ENCODE data around the gene CALML3. TPM values are rescaled to one million over a fixed set of nuclear protein-coding genes. Genes with fewer than 3 reads are reported as not detected.

CALML3 gene
- total and polyA plus RNA-seq, 10 of the 15 experiments (the other 5 are each of a cell fraction or from before 2014, with no cell fraction given), result not detected

DNA sequence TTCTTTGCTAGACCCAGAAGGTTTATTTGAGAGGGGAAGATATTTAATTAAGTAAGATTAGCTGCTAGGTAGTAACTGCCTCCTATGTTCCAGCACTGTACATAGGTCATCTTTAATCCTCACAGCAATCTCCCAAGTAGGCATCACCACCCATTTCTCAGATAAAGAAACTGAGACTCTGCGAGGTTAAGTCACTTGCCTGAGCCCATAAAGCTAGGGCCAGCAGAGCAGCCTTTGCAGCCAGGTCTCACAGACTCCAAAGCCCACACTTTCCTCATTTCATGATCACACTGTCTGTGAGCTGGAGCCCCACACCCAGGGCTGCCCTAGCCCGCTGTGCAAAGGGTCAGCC is 20.6 kb downstream of the CALML3 start (continued):
- TF ChIP-seq SPI1 (IDR thresholded peaks at IDR 0.05; ENCODE audit: borderline replicate concordance, insufficient read depth, low read depth, low read length), result no peak

DNA sequence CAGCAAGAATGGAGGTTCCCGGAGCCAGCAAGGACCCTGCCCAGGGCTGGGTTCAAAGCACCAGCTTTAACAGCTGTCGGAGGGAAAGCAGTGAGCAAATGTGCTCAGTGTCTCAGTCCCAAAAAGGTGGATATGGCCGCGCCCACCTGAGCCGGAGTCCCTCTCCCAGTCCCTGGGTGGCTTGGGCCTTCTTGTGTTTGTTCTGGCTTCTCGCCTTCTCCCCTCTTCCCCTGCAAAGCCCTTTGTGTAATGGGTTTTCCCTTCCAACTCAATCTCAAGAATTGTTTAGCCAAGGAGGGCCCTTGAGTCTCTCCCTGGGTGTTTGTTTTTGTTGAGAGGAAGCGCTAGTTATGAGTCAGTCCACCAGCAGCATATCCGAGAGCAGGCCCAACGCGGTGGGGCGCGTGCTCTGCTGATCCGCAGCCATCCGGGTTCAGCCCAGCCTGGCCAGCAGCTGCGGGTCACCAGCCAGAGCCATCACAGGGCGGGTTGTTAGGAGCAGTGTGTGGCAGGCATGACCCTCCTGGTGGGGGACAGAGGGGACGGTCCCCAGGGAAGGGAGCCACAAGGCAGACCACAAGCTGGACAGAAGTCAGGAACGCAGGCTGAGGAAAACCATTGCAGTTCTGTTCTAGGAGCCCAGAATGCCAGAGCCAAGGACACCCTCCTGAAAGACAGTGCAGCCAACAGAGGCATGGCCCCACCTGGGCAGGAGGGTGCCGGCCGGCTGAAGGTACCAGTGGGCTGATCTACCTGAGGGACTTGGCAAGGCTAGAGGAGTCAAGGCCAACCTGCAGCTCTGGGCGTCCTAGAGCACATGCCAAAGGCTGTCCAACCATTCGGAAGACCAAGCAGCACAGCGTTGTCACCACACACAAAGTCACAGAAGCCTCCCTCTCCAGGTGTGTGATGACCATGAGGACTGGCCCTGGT is 21.3 kb downstream of the CALML3 start:
- in situ Hi-C loops (cut with MboI) (no loop called here), intact Hi-C loops (cut with micrococcal nuclease; ENCODE audit: unreplicated experiment) (no loop called here)
- no peaks in the 10 kb centered on the region for H3K79me2 ChIP-seq (ENCODE audit: control insufficient read depth, insufficient read depth, low read length)
- no peaks in the 10 kb centered on the region for H4K20me1 ChIP-seq (ENCODE audit: control insufficient read depth, insufficient read depth)
- CTCF ChIA-PET, result interaction anchor here (0.9 kb wide), 1 partner anchor 84 kb away, joined by 3 read pairs; no protein-coding TSS in a partner anchor
- no peaks in the 10 kb centered on the region; a peak in 1 of 4 replicates for H3K27me3 ChIP-seq (replicated peaks in 1 of 2; ENCODE audit: control insufficient read depth in 2 of 2, insufficient read depth in 2 of 2, low read length in 1 of 2)
- no peak overlapping the region for H3K27ac ChIP-seq (ENCODE audit: control insufficient read depth, insufficient read depth)
- H3K9ac ChIP-seq (ENCODE audit: control insufficient read depth, insufficient read depth, low read length), result no peak overlapping the region
- no peak overlapping the region for H3K4me3 ChIP-seq
- 51% methylated on average over 23 of the region's 23 CpGs for WGBS (ENCODE audit: insufficient coverage, insufficient replicate concordance, low lambda C conversion rate, missing lambda C conversion rate)
- peaks cover 2% of the 10 kb centered on the region; the same call in 2 of the 3 replicates for H3K9me3 ChIP-seq (replicated peaks; ENCODE audit: control insufficient read depth, insufficient read depth, low read length)
- DNase-seq (ENCODE audit: low read depth, low spot score), result no peak
- POLR2A ChIA-PET, result no interaction called here
- SMC1A ChIA-PET (ENCODE audit: uncharacterized antibody, unreplicated experiment), result no interaction called here
- RAD21 ChIA-PET (ENCODE audit: unreplicated experiment), result no interaction called here
- no peak overlapping the region for H3K4me2 ChIP-seq (ENCODE audit: control insufficient read depth, insufficient read depth)
- no peaks in the 10 kb centered on the region for H3K36me3 ChIP-seq (ENCODE audit: control insufficient read depth in 2 of 2, insufficient read depth in 2 of 2, low read length in 1 of 2)
- no peak overlapping the region for H2AFZ ChIP-seq (ENCODE audit: control insufficient read depth, low read depth, low read length)
- no peak for ATAC-seq
- FAIRE-seq, result no peak
- TF ChIP-seq IKZF1 (conservative IDR thresholded peaks at IDR 0.05) (no peak), SMAD1 (IDR thresholded peaks at IDR 0.05; ENCODE audit: low read depth, partially characterized antibody) (no peak), RBBP5 (conservative IDR thresholded peaks at IDR 0.05) (no peak), HDAC2 (IDR thresholded peaks at IDR 0.05) (no peak), RB1 (IDR thresholded peaks at IDR 0.05; ENCODE audit: borderline replicate concordance) (no peak), MXI1 (IDR thresholded peaks at IDR 0.05; ENCODE audit: low read depth, low read length) (no peak), CREB1 (IDR thresholded peaks at IDR 0.05; ENCODE audit: low read depth) (no peak), PAX8 (IDR thresholded peaks at IDR 0.05) (no peak), EGR1 (IDR thresholded peaks at IDR 0.05; ENCODE audit: borderline replicate concordance in 1 of 2, low read depth in 2 of 2, low read length in 2 of 2) (no peak)
- TF ChIP-seq, protein P1, sequence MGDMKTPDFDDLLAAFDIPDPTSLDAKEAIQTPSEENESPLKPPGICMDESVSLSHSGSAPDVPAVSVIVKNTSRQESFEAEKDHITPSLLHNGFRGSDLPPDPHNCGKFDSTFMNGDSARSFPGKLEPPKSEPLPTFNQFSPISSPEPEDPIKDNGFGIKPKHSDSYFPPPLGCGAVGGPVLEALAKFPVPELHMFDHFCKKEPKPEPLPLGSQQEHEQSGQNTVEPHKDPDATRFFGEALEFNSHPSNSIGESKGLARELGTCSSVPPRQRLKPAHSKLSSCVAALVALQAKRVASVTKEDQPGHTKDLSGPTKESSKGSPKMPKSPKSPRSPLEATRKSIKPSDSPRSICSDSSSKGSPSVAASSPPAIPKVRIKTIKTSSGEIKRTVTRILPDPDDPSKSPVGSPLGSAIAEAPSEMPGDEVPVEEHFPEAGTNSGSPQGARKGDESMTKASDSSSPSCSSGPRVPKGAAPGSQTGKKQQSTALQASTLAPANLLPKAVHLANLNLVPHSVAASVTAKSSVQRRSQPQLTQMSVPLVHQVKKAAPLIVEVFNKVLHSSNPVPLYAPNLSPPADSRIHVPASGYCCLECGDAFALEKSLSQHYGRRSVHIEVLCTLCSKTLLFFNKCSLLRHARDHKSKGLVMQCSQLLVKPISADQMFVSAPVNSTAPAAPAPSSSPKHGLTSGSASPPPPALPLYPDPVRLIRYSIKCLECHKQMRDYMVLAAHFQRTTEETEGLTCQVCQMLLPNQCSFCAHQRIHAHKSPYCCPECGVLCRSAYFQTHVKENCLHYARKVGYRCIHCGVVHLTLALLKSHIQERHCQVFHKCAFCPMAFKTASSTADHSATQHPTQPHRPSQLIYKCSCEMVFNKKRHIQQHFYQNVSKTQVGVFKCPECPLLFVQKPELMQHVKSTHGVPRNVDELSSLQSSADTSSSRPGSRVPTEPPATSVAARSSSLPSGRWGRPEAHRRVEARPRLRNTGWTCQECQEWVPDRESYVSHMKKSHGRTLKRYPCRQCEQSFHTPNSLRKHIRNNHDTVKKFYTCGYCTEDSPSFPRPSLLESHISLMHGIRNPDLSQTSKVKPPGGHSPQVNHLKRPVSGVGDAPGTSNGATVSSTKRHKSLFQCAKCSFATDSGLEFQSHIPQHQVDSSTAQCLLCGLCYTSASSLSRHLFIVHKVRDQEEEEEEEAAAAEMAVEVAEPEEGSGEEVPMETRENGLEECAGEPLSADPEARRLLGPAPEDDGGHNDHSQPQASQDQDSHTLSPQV (IDR thresholded peaks at IDR 0.05), result no peak
- TF ChIP-seq, protein P2, sequence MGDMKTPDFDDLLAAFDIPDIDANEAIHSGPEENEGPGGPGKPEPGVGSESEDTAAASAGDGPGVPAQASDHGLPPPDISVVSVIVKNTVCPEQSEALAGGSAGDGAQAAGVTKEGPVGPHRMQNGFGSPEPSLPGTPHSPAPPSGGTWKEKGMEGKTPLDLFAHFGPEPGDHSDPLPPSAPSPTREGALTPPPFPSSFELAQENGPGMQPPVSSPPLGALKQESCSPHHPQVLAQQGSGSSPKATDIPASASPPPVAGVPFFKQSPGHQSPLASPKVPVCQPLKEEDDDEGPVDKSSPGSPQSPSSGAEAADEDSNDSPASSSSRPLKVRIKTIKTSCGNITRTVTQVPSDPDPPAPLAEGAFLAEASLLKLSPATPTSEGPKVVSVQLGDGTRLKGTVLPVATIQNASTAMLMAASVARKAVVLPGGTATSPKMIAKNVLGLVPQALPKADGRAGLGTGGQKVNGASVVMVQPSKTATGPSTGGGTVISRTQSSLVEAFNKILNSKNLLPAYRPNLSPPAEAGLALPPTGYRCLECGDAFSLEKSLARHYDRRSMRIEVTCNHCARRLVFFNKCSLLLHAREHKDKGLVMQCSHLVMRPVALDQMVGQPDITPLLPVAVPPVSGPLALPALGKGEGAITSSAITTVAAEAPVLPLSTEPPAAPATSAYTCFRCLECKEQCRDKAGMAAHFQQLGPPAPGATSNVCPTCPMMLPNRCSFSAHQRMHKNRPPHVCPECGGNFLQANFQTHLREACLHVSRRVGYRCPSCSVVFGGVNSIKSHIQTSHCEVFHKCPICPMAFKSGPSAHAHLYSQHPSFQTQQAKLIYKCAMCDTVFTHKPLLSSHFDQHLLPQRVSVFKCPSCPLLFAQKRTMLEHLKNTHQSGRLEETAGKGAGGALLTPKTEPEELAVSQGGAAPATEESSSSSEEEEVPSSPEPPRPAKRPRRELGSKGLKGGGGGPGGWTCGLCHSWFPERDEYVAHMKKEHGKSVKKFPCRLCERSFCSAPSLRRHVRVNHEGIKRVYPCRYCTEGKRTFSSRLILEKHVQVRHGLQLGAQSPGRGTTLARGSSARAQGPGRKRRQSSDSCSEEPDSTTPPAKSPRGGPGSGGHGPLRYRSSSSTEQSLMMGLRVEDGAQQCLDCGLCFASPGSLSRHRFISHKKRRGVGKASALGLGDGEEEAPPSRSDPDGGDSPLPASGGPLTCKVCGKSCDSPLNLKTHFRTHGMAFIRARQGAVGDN (IDR thresholded peaks at IDR 0.05), result no peak
- BruUV-seq (replicated peaks), result no TSS peak
- H3K4me1 ChIP-seq (ENCODE audit: control insufficient read depth, insufficient read depth, low read length), result no peaks in the 10 kb centered on the region

Measured in GM12878 (cell line).